HepG2 (cell line): ENCODE results near the gene AUTS2. TPM values are rescaled to one million over a fixed set of nuclear protein-coding genes. Genes with fewer than 3 reads are reported as not detected.

ENCODE experiments used
- ATAC-seq: fragments of 200-7000 bp; cut with Tn5 transposase; 3 replicates; pipeline ENCODE4 v1.9.1; 2020; ENCODE audit warnings: mild to moderate bottlenecking, moderate library complexity
- BruUV-seq: library from RNA; stranded (reverse); fragments of 400-500 nt; replicated peaks from 2 replicates; lab custom pipeline; 2021; lab: Mats Ljungman, UMichigan
- CTCF ChIA-PET: fragments of 300-600 bp; formaldehyde crosslinking; extraction: SDS; loops from one replicate; lab custom pipeline; 2021; ENCODE audit warnings: low total read pairs, inconsistent platforms, low intra/inter-chr PET ratio; lab: Yijun Ruan, JAX
- POLR2A ChIA-PET: fragments of 350-600 bp; sonication (Branson Sonifier 250); formaldehyde crosslinking; loops from one replicate; lab custom pipeline; 2020; ENCODE audit warnings: antibody characterized with exemption, inconsistent platforms; lab: Yijun Ruan, JAX
- DNase-seq: peaks from one replicate; pipeline ENCODE4 v3.0.0-alpha.2; 2015; ENCODE audit warnings: low spot score
- FAIRE-seq: peaks from 3 replicates; lab custom pipeline; 2011; peaks lifted over from hg19 to GRCh38; lab: Jason Lieb, UNC
- H2AFZ ChIP-seq: one replicate; pipeline ENCODE4 v1.6.1; 2011; ENCODE audit warnings: low read length, inconsistent platforms
- H3K27ac ChIP-seq: fragments of 300-600 bp; 3 replicates; pipeline ENCODE4 v1.8.0; 2011; ENCODE audit warnings: mixed run types, mild to moderate bottlenecking, mixed read lengths, low read length, inconsistent platforms; ENCODE audit not compliant: insufficient read depth; ENCODE audit errors: extremely low read length
- H3K27me3 ChIP-seq, 2 experiments: fragments of 200-600 bp in 1 of 2; 2 replicates in 1 of 2; 3 replicates in 1 of 2; pipeline versions ENCODE4 v1.6.0 to v1.8.0; 2011; ENCODE audit warnings: low read length in 2 of 2, mild to moderate bottlenecking in 2 of 2, moderate library complexity in 2 of 2, inconsistent platforms in 1 of 2; ENCODE audit not compliant: insufficient read depth in 2 of 2, control insufficient read depth in 1 of 2
- H3K36me3 ChIP-seq, 2 experiments: fragments of 200-600 bp in 1 of 2; replicated peaks in 1 of 2; 2 replicates in 1 of 2; 3 replicates in 1 of 2; pipeline versions ENCODE4 v1.5.1 to v1.8.0; 2011; ENCODE audit warnings: low read length in 2 of 2, inconsistent platforms in 1 of 2; ENCODE audit not compliant: insufficient read depth in 2 of 2, control insufficient read depth in 1 of 2
- H3K4me1 ChIP-seq: 2 replicates; pipeline ENCODE4 v1.5.1; 2012; ENCODE audit warnings: low read length, inconsistent platforms; ENCODE audit not compliant: insufficient read depth
- H3K4me2 ChIP-seq: 2 replicates; pipeline ENCODE4 v1.6.0; 2011; ENCODE audit warnings: low read depth, low read length, inconsistent platforms
- H3K4me3 ChIP-seq, 3 experiments: fragments of 200-600 bp in 1 of 3; sonication (generic), shearing (Covaris generic) in 1 of 3; replicated peaks in 1 of 3; 2 replicates each; pipeline ENCODE4 v1.5.1; 2011 to 2016; ENCODE audit warnings: low read length in 3 of 3, inconsistent platforms in 2 of 3, low read depth in 2 of 3, mild to moderate bottlenecking in 2 of 3, control low read depth in 1 of 3, mixed read lengths in 1 of 3; ENCODE audit not compliant: insufficient read depth in 1 of 3
- H3K79me2 ChIP-seq: one replicate; pipeline ENCODE4 v1.6.1; 2011; ENCODE audit warnings: low read length, inconsistent platforms; ENCODE audit not compliant: insufficient read depth
- H3K9ac ChIP-seq: 2 replicates; pipeline ENCODE4 v1.6.0; 2011; ENCODE audit warnings: mild to moderate bottlenecking, low read depth, low read length, inconsistent platforms; ENCODE audit not compliant: insufficient read depth
- H3K9me3 ChIP-seq: 2 replicates; pipeline ENCODE4 v1.5.1; 2012; ENCODE audit warnings: mild to moderate bottlenecking, low read length
- H4K20me1 ChIP-seq: 2 replicates; pipeline ENCODE4 v1.6.0; 2011; ENCODE audit warnings: inconsistent platforms, mild to moderate bottlenecking, low read length, moderate library complexity; ENCODE audit not compliant: insufficient read depth
- AHR ChIP-seq: IDR thresholded peaks from 2 replicates; pipeline ENCODE4 v1.6.1; 2018; ENCODE audit warnings: missing genetic modification reagents, missing compliant biosample characterization
- CC2D1A ChIP-seq: sonication (generic); formaldehyde crosslinking; IDR thresholded peaks from 2 replicates; pipeline ENCODE4 v1.8.1; 2023; ENCODE audit warnings: mild to moderate bottlenecking, missing genetic modification reagents
- NR1H2 ChIP-seq: sonication (generic); formaldehyde crosslinking; IDR thresholded peaks from 2 replicates; pipeline ENCODE4 v1.8.1; 2022; ENCODE audit warnings: low read depth, missing genetic modification reagents, borderline replicate concordance
- ZFP82 ChIP-seq: sonication (generic); formaldehyde crosslinking; IDR thresholded peaks from 2 replicates; pipeline ENCODE4 v1.5.1; 2020; ENCODE audit warnings: mild to moderate bottlenecking, missing genetic modification reagents, borderline replicate concordance
- ZNF318 ChIP-seq: sonication (generic); formaldehyde crosslinking; IDR thresholded peaks from 2 replicates; pipeline ENCODE4 v1.4.0; 2020; ENCODE audit warnings: mild to moderate bottlenecking, missing genetic modification reagents
- ZNF407 ChIP-seq: sonication (generic); formaldehyde crosslinking; IDR thresholded peaks from one replicate; pipeline ENCODE4 v1.5.1; 2020; ENCODE audit warnings: mild to moderate bottlenecking, missing genetic modification reagents; ENCODE audit errors: not compliant biosample characterization
- WGBS: methylation state at CpG from one replicate; pipeline ENCODE4 v1.1.6; 2017; ENCODE audit warnings: low lambda C conversion rate; 5-methylcytosine and 5-hydroxymethylcytosine counted together
- in situ Hi-C: cut with HindIII; loops from 2 replicates; pipeline ENCODE4 v1.10.0; 2017; ENCODE audit warnings: low pct_unique_long_range_greater_than_20kb; ENCODE audit not compliant: extremely low pct_ligation_motif_present
- intact Hi-C: fragments of 100-400 bp; cut with micrococcal nuclease; formaldehyde crosslinking; loops from one replicate; pipeline ENCODE4 v1.10.0; 2022; ENCODE audit not compliant: unreplicated experiment
- polyA plus RNA-seq, 8 experiments: library from polyadenylated mRNA; depleted of rRNA in 3 of 8; stranded (reverse) in 7 of 8; unstranded in 1 of 8; fragments of >200 nt; fragmentation: Illumina TruSeq in 4 of 8; extraction: Trizol in 4 of 8; gene quantifications; 2 replicates each; pipeline versions ENCODE4 v1.2.1 to v1.2.3, GENCODE V29; 2011 to 2016; ENCODE audit warnings: low read depth in 4 of 8, missing spikeins in 1 of 8, mixed read lengths in 1 of 8; ENCODE audit not compliant: insufficient read depth in 1 of 8
- total RNA-seq, 5 experiments: library from RNA; depleted of rRNA; stranded (reverse); fragments of >200 nt; fragmentation: Illumina TruSeq; extraction: Trizol; gene quantifications; 2 replicates each; pipeline ENCODE4 v1.2.3, GENCODE V29; 2016; ENCODE audit warnings: low read depth in 1 of 5

AUTS2 gene
- total and polyA plus RNA-seq, 2 of the 13 experiments (the other 11 are each of a cell fraction or from before 2014, with no cell fraction given): 0.38 TPM; not detected in 1

GRCh38 chr7:69739931-69740431 is 141.7 kb downstream of the AUTS2 start (continued):
- no peak for TF ChIP-seq ZNF407

GRCh38 chr7:69742237-69742636 is 144.0 kb downstream of the AUTS2 start:
- intact Hi-C loops: no loop called here
- 100% methylated on average over 1 of the region's 1 CpG for WGBS
- H3K4me1 ChIP-seq: no peaks in the 10 kb centered on the region
- FAIRE-seq: no peak
- POLR2A ChIA-PET: no interaction called here
- no peaks in the 10 kb centered on the region for H4K20me1 ChIP-seq
- BruUV-seq: no TSS peak
- H3K27me3 ChIP-seq: no peaks in the 10 kb centered on the region
- in situ Hi-C loops: no loop called here
- no peak for DNase-seq
- H3K4me2 ChIP-seq: no peak overlapping the region
- no peak overlapping the region for H3K27ac ChIP-seq
- CTCF ChIA-PET: no interaction called here
- H3K79me2 ChIP-seq: no peaks in the 10 kb centered on the region
- H2AFZ ChIP-seq: no peak overlapping the region
- no peaks in the 10 kb centered on the region for H3K36me3 ChIP-seq
- H3K9ac ChIP-seq: no peak overlapping the region
- no peak overlapping the region for H3K4me3 ChIP-seq
- ATAC-seq: no peak
- no peaks in the 10 kb centered on the region for H3K9me3 ChIP-seq
- TF ChIP-seq NR1H2 (CRISPR knock-in tag): no peak
- TF ChIP-seq AHR (CRISPR knock-in tag): no peak
- no peak for TF ChIP-seq CC2D1A (CRISPR knock-in tag)
- TF ChIP-seq ZNF318: no peak
- no peak for TF ChIP-seq ZFP82 (CRISPR knock-in tag)
